GM19238 (cell line): ENCODE data around the gene GPATCH8.
A peak's percentile ranks its signal among the peaks of the same experiment; 100 is the strongest.

Experiments used
- DNase-seq: peaks from one replicate; pipeline ENCODE4 v3.0.0; 2011; ENCODE audit warnings: low spot score; ENCODE audit not compliant: insufficient read length

GPATCH8 gene

DNA sequence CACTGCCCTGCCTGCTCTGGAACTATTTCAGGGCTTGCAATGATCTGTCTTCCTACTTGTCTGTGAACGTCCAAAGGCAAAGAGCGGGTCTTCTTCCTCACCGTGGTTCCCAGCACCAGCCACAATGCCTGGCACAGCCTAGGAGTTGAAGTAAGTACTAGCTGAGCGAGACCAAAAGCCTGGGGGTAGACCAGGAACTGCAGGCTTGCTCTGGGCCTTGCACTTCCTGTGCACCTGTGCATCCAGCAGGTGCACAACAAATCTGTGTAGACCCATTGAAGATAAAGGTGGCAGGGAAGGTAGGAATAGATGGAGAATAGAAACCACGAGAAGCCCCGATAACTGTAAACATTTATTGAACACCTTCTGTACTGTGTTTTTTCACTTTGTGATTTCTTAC, 144.2 kb downstream of the GPATCH8 start:
- no peak for DNase-seq

DNA sequence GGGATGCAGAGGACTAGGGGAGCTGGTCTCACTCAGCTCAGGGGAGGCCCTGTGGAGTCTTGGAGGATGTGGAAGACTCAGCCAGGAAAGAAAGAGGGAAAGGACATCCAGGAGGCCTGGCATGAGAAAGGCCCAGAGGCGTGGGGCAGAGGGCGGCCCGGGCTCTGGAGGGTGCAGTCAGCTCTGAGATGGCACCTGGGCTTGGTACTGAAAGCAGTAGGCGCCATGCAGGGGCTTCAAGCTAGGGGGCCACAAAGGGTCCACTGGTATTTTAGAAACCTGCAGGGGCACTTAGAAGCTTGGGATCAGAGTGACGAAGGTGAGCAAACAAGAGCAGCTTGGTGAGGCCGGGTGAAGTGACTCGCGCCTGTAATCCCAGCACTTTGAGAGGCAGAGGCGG, 145.1 kb downstream of the GPATCH8 start:
- no peak for DNase-seq

DNA sequence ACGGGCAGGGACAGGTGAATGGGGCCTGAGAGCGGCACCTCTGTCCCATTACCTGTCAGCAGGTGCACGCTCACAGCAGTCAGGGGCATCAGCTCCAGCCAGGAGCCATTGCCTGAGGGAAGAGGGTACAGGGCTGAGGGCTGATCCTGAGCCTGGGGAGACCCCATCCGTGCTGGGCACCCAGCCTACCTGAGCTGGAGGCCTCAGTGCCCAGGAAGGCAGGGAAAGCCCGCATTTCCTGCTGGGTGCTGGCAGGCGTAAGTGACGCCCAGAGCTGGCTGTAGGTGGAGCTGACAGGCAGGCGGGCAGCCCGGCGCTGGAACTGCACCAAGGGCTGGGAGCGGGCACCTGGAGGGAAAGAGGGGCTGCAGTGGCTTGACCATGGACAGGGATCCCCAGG, 147.0 kb downstream of the GPATCH8 start:
- no peak for DNase-seq

DNA sequence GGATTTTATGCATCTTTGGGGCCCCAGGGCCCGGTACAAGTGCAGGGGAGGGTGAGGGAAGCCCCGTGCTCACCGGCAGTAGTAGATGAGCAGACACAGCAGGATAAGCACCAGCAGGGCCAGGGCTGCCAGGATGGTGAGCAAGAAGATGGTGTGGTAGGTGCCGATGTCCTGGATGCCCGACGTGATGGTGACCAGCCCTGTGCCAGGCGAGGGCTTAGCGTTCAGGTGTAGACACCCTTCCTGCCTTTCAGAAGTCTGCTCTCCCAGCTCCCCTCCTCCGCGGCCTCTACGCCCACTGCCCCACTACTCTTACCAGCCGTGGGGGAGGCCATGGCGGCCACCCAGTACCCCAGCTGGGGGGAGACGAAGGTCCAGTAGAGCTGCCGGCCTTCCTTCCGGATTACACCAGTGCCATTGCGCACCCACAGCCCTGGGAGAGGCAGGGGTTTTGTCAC, 147.5 kb downstream of the GPATCH8 start:
- no peak for DNase-seq

DNA sequence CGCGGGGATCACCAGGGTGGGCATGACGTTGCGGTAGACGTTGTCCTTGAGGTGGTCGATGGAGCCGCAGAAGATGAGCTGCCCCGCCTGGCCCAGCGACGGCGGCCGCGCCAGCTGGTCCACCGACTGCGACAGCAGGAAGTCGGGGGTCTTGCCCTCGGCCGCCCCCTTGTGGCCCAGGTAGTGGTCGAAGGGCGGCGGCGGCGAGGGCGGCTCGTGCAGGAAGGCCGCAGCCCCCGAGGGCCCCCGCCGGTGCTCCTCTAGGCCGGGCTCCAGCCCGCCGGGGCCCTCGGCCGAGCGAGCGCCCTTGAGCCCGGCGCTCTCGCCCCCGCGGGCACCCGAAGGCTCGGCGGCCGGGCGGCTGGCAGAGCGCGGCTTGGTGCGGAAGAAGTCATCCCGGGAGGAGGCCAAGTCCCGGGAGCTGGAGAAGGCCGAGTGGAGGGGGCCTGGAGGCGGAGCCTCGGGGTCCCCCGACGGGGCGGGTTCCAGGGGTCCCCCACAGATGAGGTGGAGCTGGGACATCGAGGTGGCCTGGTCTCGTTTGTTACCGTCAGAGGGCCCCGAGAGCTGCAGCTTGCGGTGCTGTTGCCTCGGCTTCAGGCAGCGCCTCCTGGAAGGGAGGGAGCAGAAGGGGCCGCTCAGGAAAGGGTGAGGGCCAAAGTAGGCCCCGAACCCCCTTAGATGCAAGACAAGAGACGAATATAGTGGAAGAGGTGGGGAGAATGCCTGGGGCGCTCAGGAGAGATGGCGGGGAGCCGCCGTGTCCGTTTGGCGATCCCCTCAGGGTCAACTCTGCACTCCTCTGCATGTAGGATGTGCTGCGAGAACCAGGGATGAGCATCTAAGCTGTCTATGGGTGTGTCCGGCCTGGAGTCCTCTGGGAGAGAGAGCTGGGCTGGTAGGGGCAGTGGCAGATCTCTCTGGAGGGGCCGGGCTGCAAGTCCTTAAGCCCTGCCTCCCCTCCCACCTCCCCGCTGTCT, 148.3 kb downstream of the GPATCH8 start:
- DNase-seq, result peak; percentile 59

DNA sequence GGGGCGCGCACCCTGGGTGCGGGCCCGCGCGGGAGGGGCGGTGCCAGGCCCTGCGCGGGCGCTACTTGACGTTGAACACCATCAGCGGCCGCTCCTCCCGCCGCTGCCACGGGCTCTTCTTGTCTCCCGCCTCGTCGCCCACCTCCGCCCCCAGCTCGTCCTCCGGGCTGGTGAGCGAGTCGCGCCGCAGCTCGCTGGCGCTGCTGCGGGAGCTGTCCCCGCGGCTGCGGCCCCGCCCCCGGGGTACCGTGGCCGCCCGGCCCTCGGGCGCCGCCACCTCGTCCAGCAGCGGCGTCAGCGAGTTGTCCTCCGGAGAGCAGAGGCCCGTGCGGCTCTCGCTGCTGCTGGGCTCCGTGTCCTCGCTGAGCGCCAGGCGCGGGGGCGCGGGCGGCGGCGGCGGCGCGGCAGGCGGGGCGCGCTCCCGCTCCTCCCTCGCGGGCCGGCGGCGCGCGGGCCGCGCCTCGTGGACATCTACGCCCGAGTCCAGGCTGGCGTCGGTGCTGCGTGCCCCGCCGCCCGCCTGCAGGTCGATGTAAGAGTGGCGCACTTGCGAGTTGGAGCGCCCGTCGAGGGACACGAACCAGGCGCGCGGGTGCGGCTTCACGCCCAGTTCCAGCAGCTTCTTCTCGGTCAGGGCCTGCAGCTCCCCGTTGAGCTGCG, 149.4 kb downstream of the GPATCH8 start:
- DNase-seq, result no peak

DNA sequence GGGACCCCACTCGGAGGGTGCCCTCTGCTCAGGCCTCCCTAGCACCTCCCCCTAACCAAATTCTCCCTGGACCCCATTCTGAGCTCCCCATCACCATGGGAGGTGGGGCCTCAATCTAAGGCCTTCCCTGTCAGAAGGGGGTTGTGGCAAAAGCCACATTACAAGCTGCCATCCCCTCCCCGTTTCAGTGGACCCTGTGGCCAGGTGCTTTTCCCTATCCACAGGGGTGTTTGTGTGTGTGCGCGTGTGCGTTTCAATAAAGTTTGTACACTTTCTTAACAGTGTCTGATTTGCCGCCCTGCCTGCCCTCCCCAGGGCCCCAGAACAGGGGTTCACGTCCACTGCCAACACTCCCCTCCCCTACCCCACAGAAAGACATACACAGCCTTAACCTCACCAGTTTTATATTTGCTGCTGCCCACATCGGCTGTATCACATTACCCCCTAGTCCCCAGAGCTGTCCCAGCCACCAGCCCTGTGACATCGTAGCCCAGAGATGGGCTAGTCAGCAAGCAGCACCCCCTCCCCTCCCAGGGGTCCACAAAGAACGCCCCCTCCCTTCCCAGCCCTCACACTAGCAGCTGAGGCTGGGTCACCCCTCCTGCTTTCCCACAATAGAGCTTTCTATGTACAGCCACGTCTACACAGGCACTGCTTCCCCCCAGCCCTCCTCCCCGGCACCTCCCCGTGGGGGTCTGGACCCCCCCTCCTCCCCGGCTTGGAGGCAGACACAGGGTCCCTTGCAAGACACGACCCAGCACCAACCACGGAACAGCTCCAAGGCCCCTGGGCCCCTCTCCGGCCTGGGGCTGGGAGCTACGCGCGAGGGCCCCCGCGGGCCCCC, 150.2 kb downstream of the GPATCH8 start:
- DNase-seq, result no peak

DNA sequence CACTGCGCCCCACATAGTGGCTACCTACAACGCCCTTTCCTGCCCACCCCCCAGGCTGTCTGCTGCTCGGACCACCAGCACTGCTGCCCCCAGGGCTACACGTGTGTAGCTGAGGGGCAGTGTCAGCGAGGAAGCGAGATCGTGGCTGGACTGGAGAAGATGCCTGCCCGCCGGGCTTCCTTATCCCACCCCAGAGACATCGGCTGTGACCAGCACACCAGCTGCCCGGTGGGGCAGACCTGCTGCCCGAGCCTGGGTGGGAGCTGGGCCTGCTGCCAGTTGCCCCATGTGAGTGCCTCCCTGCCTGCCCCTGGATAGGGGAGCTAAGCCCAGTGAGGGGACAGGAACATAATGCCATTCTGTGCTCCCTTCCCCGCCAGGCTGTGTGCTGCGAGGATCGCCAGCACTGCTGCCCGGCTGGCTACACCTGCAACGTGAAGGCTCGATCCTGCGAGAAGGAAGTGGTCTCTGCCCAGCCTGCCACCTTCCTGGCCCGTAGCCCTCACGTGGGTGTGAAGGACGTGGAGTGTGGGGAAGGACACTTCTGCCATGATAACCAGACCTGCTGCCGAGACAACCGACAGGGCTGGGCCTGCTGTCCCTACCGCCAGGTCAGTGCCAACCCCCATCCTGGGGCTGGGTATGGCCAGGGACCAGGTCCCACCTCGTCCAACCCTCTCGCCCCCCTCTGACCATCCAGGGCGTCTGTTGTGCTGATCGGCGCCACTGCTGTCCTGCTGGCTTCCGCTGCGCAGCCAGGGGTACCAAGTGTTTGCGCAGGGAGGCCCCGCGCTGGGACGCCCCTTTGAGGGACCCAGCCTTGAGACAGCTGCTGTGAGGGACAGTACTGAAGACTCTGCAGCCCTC, 151.0 kb downstream of the GPATCH8 start:
- DNase-seq, result no peak

DNA sequence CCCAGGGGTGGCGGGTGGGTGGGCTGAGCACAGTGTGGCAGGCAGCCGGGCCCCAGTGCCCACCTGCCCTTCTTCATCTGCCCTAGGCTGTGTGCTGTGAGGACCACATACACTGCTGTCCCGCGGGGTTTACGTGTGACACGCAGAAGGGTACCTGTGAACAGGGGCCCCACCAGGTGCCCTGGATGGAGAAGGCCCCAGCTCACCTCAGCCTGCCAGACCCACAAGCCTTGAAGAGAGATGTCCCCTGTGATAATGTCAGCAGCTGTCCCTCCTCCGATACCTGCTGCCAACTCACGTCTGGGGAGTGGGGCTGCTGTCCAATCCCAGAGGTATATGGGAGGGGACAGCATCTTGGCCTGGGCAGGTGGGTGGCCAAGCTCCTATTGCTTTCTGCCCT, 151.7 kb downstream of the GPATCH8 start:
- DNase-seq, result no peak

DNA sequence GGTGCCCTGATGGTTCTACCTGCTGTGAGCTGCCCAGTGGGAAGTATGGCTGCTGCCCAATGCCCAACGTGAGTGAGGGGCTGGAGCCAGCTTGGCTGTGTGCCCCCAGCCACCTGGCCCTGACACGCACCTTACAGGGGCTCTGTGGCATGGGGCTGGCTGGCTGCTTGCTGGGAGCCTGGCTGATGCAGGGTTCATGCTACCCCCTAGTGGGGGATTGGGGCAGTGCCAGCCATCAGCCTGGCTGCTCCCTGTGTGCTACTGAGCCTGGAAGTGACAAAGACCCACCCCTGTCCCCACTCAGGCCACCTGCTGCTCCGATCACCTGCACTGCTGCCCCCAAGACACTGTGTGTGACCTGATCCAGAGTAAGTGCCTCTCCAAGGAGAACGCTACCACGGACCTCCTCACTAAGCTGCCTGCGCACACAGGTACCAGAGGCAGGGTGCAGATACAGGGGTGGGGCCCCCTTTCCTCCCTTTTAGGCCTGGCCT, 152.4 kb downstream of the GPATCH8 start:
- peak; percentile 83 for DNase-seq

DNA sequence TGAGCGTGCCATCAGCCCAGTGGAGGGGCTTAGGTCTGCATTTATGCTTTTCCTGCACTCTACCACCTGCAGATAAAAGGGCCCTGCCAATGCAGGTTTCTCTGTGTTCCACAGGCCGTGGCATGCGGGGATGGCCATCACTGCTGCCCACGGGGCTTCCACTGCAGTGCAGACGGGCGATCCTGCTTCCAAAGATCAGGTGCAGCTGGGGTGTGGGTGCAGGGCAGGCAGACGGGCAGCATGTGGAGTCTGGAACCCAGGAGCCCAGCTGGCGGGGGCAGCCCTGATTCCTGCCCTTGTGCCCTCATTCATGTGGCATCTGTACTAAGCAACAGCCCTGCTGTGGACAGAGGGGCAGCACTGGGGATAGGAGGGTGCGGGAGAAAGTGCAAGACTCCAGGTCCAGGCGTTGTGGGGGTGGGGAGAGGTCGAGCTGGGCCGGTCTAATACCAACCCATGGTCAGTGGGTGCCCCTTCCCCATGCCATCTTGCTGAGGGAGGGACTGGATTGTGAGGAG, 153.6 kb downstream of the GPATCH8 start:
- no peak for DNase-seq

DNA sequence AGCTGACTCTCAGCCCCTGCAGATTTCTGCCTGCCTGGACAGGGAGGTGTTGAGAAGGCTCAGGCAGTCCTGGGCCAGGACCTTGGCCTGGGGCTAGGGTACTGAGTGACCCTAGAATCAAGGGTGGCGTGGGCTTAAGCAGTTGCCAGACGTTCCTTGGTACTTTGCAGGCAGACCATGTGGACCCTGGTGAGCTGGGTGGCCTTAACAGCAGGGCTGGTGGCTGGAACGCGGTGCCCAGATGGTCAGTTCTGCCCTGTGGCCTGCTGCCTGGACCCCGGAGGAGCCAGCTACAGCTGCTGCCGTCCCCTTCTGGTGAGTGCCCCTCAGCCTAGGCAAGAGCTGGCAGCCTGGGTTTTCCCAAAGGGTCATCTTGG, 154.2 kb downstream of the GPATCH8 start:
- DNase-seq, result no peak

DNA sequence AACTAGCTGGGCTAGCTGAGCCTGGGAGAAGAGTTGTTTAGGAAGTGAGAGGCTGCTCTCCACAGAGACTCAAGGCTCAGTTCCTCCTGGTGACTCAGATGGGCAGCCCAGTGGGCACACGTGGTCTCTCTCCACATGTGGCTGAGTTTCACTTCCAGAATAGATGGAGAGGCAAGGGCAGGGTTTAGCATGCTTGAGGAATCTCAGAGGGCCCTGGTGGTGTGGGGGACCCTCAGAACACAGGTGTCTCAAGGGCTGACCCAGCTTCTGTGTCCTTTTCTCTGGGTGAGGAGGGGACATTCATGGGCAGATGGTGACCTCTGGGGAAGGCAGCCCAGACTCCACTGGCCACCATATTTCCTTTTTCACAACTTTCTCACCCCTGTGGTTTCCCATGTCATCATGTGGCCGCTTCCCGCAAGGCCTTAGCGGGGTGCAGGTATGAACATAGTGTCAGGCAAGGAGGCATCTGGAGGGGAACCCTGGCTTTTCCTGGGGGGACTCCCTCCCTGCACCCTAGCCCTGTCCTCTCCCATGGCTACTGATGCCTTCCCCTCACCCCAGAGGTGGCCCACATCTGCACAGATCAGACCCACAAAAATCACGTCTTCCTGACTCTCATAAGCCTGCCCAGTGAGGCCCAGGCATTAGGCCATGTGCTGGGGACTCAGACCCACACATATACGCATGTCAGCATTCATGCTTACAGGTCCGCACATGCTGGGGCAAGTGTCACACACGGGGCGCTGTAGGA, 154.8 kb downstream of the GPATCH8 start:
- peak; percentile 77 for DNase-seq
